Smooth muscle cell (in vitro differentiated cells): ENCODE data around the gene ENDOU. TPM values are rescaled to one million over a fixed set of nuclear protein-coding genes. Genes with fewer than 3 reads are reported as not detected.

ENCODE experiments used
- DNase-seq: peaks from one replicate; lab custom pipeline; 2025; ENCODE audit not compliant: unreplicated experiment; lab: John Stamatoyannopoulos, UW
- H2AFZ ChIP-seq: fragments of 200-600 bp; sonication (generic); 2 replicates; pipeline ENCODE4 v1.6.0; 2016; ENCODE audit warnings: antibody characterized with exemption, low read depth, mild to moderate bottlenecking
- H3F3A ChIP-seq: fragments of 200-600 bp; sonication (generic); 2 replicates; pipeline ENCODE4 v1.6.0; 2017; ENCODE audit warnings: antibody characterized with exemption, low read depth
- H3K27ac ChIP-seq: fragments of 200-600 bp; sonication (generic); 2 replicates; pipeline ENCODE4 v1.5.1; 2016; ENCODE audit warnings: low read depth, mild to moderate bottlenecking
- H3K27me3 ChIP-seq: fragments of 200-600 bp; sonication (generic); 2 replicates; pipeline ENCODE4 v1.6.1; 2016; ENCODE audit warnings: low read depth, mild to moderate bottlenecking
- H3K36me3 ChIP-seq: fragments of 200-600 bp; sonication (generic); 2 replicates; pipeline ENCODE4 v1.5.1; 2016; ENCODE audit warnings: low read depth
- H3K4me1 ChIP-seq: fragments of 200-600 bp; sonication (generic); 2 replicates; pipeline ENCODE4 v1.5.1; 2016; ENCODE audit warnings: low read depth
- H3K4me2 ChIP-seq: fragments of 200-600 bp; sonication (generic); 2 replicates; pipeline ENCODE4 v1.6.0; 2016; ENCODE audit warnings: mild to moderate bottlenecking
- H3K4me3 ChIP-seq: fragments of 200-600 bp; sonication (generic); 2 replicates; pipeline ENCODE4 v1.5.1; 2016; ENCODE audit warnings: mild to moderate bottlenecking
- H3K79me2 ChIP-seq: fragments of 200-600 bp; sonication (generic); 2 replicates; pipeline ENCODE4 v1.6.0; 2016; ENCODE audit warnings: low read depth, mild to moderate bottlenecking
- H3K9ac ChIP-seq: fragments of 200-600 bp; sonication (generic); 2 replicates; pipeline ENCODE4 v1.6.0; 2016; ENCODE audit warnings: low read depth
- H3K9me3 ChIP-seq: fragments of 200-600 bp; sonication (generic); replicated peaks from 2 replicates; pipeline ENCODE4 v1.5.1; 2016; ENCODE audit warnings: low read depth
- H4K20me1 ChIP-seq: fragments of 200-600 bp; sonication (generic); 2 replicates; pipeline ENCODE4 v1.6.0; 2016; ENCODE audit warnings: low read depth
- CTCF ChIP-seq: fragments of 200-600 bp; sonication (generic); IDR thresholded peaks from 2 replicates; pipeline ENCODE4 v1.5.1; 2017; ENCODE audit warnings: borderline replicate concordance, mild to moderate bottlenecking, antibody characterized with exemption; ENCODE audit not compliant: insufficient read depth, poor library complexity, severe bottlenecking
- WGBS: methylation state at CpG from one replicate; pipeline ENCODE4 v1.1.7; 2016; ENCODE audit warnings: low lambda C conversion rate; 5-methylcytosine and 5-hydroxymethylcytosine counted together
- polyA plus RNA-seq: library from polyadenylated mRNA; unstranded; fragments of >200 nt; fragmentation: Nextera tagmentation; extraction: Ambion mirVana; gene quantifications from 2 replicates; pipeline ENCODE4 v1.2.1, GENCODE V29; 2016
- total RNA-seq: library from RNA; depleted of rRNA; stranded (reverse); fragments of >200 nt; gene quantifications from 2 replicates; pipeline ENCODE4 v1.2.3, GENCODE V29; 2014

ENDOU gene
- total and polyA plus RNA-seq, 2 experiments from 2014 or later = 0.47 to 5.1 TPM

GRCh38 chr12:47755655-47756562 lies 30.6 kb upstream of the ENDOU start:
- H3F3A ChIP-seq = no peaks in the 10 kb centered on the region
- no peak overlapping the region for H3K9ac ChIP-seq
- no peak overlapping the region for H3K4me2 ChIP-seq
- H2AFZ ChIP-seq = no peak overlapping the region
- H3K79me2 ChIP-seq = no peaks in the 10 kb centered on the region
- no peaks in the 10 kb centered on the region for H3K36me3 ChIP-seq
- peaks cover 27% of the 10 kb centered on the region for H3K4me1 ChIP-seq
- TF ChIP-seq CTCF = no peak
- H3K27ac ChIP-seq = no peak overlapping the region
- WGBS = 92% methylated on average over 12 of the region's 12 CpGs
- no peak overlapping the region for H3K4me3 ChIP-seq
- no peaks in the 10 kb centered on the region for H3K9me3 ChIP-seq
- no peaks in the 10 kb centered on the region for H3K27me3 ChIP-seq
- no peak for DNase-seq
- no peaks in the 10 kb centered on the region for H4K20me1 ChIP-seq

- no peak for TF ChIP-seq CTCF
- Histone ChIP-seq H3K27me3 (no peaks in the 10 kb centered on the region), H4K20me1 (no peaks in the 10 kb centered on the region), H2AFZ (no peak overlapping the region), H3K79me2 (no peaks in the 10 kb centered on the region), H3K36me3 (no peaks in the 10 kb centered on the region), H3F3A (no peaks in the 10 kb centered on the region), H3K4me2 (no peak overlapping the region), H3K9me3 (no peaks in the 10 kb centered on the region), H3K4me1 (peaks cover 27% of the 10 kb centered on the region), H3K27ac (no peak overlapping the region), H3K9ac (no peak overlapping the region), H3K4me3 (no peak overlapping the region)
- 88% methylated on average over 3 of the region's 3 CpGs for WGBS
- no peak for DNase-seq
Observed at GRCh38 chr12:47754881-47755280, 29.6 kb upstream of the ENDOU start.

GRCh38 chr12:47754126-47754525 lies 28.8 kb upstream of the ENDOU start:
- no peaks in the 10 kb centered on the region for H3K79me2 ChIP-seq
- TF ChIP-seq CTCF = no peak
- DNase-seq = no peak
- no peak overlapping the region for H2AFZ ChIP-seq
- H3F3A ChIP-seq = no peaks in the 10 kb centered on the region
- no peak overlapping the region for H3K4me3 ChIP-seq
- H4K20me1 ChIP-seq = no peaks in the 10 kb centered on the region
- 93% methylated on average over 4 of the region's 4 CpGs for WGBS
- H3K4me2 ChIP-seq = peak overlapping the region; percentile 18
- H3K9ac ChIP-seq = no peak overlapping the region
- H3K36me3 ChIP-seq = no peaks in the 10 kb centered on the region
- H3K4me1 ChIP-seq = peaks cover 27% of the 10 kb centered on the region
- H3K27me3 ChIP-seq = no peaks in the 10 kb centered on the region
- H3K27ac ChIP-seq = no peak overlapping the region
- H3K9me3 ChIP-seq = no peaks in the 10 kb centered on the region
